GM12801 (cell line): ENCODE measurements around the gene PSMD9.

Experiments
- TF ChIP-seq, protein P1 (sequence below): IDR thresholded peaks from one replicate; pipeline ENCODE4 v1.5.1; 2011; ENCODE audit warnings: control low read depth; ENCODE audit not compliant: insufficient read length; ENCODE audit errors: extremely low read depth

PSMD9 gene

GRCh38 chr12:121934309-121934664 lies 45.7 kb downstream of the PSMD9 start:
- TF ChIP-seq, protein P1, sequence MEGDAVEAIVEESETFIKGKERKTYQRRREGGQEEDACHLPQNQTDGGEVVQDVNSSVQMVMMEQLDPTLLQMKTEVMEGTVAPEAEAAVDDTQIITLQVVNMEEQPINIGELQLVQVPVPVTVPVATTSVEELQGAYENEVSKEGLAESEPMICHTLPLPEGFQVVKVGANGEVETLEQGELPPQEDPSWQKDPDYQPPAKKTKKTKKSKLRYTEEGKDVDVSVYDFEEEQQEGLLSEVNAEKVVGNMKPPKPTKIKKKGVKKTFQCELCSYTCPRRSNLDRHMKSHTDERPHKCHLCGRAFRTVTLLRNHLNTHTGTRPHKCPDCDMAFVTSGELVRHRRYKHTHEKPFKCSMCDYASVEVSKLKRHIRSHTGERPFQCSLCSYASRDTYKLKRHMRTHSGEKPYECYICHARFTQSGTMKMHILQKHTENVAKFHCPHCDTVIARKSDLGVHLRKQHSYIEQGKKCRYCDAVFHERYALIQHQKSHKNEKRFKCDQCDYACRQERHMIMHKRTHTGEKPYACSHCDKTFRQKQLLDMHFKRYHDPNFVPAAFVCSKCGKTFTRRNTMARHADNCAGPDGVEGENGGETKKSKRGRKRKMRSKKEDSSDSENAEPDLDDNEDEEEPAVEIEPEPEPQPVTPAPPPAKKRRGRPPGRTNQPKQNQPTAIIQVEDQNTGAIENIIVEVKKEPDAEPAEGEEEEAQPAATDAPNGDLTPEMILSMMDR: no peak

- TF ChIP-seq, protein P1: no peak
Observed at GRCh38 chr12:121937654-121938053, 49.1 kb downstream of the PSMD9 start.

DNA sequence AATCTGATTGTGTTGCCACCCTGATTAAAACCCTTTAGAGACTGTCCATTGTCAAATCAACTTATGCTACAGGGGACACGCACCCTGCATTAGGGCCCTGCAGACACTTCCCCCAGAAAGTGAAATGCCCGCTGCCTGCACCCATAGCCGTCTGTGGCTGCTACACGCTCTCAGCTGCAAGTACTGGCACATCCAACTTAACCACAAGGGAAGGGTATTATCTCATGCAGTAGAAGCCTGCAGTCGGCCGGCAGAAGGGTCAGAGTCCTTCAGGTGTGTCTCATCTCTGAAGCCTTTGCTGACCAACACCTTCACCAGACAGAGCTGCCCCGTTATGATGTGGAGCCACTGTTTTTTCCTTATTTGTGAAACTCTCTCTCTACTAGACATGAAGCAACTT lies 50.6 kb downstream of the PSMD9 start:
- TF ChIP-seq, protein P1: no peak

DNA sequence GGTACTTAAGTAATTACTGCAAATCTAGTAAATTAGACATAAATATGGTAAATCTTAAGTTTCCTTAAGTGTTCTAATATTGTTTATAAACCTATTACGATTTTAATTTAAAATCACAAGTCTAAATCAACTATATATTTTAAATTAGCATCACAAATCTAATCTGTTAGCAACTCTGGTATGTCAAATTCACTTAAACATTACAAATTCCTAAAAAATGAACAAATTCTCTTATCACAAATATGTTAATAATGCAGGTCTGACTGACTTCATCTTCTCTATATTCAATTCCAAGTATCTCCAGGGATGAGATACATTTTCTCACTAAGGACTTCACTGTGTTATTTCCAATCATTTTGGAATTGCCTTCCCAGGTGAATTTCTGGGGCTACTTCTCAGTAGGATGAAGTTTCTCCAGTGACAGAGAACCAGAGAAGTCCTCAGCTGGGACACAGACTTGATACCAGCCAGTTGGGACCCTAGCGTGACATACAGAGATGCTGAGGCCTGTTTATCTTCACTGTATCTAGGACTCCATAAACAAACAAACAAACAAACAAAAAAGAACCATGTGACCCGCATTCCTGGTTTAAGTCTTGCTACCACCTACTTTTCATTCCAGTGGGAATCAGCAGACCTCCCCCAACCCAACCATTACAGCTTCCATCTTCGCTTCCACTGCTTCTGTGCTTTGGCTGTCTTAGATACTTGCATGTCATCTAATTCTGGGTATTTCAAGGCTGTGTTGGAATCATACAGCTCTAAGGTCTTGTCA lies 51.6 kb downstream of the PSMD9 start:
- TF ChIP-seq, protein P1: no peak

DNA sequence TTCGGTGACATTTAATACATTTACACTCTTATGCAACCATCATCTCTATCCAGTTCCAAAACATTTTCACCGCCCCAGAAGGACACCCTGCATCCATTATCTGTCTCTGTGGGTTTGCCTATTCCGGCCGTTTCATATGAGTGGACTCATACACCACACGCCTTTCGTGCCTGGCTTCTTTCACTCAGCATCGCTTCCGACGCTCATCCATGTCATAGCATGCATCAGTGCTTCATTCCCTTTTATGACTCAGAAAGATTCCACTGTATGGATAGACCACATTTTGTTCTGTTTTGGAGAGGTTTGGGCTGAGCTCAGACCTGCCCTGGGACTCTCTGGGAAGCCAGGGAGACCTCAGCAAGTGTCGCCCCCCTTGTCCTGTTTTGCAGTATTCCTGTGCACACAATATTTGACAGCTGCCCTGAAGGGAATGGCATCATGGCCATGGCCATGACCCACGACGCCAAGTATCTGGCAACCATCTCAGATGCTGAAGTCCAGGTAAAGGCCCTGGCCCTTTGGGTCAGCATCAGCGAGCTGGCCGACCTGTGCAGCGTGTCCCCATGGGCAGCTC lies 53.6 kb downstream of the PSMD9 start:
- TF ChIP-seq, protein P1: no peak

- TF ChIP-seq, protein P1: no peak
Observed at GRCh38 chr12:121943926-121944325, 55.3 kb downstream of the PSMD9 start.

GRCh38 chr12:121946313-121947025 lies 57.9 kb downstream of the PSMD9 start:
- TF ChIP-seq, protein P1: no peak
